ENCODE data around the gene ELFN2.

DNA sequence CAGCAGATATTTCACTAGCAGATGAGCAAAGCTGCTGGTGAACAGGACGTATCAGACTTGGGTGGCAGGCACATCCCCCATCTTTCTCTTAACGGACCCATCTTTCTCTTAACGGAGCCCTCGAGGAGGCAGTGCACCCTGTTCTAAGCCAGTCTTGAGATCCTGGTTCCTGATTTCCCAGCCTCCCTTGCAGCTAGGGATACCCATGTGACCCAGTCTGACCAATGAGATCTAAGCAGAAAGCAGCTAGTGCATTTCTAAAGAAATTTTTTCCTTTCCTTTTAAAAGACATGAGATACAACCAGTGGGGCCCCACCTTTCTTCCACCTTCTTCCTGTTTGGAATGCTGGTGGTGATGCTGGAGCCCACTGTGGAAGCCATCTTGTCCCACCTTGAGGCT, 13.6 kb upstream of the ELFN2 start:
- TF ChIP-seq, protein P1, sequence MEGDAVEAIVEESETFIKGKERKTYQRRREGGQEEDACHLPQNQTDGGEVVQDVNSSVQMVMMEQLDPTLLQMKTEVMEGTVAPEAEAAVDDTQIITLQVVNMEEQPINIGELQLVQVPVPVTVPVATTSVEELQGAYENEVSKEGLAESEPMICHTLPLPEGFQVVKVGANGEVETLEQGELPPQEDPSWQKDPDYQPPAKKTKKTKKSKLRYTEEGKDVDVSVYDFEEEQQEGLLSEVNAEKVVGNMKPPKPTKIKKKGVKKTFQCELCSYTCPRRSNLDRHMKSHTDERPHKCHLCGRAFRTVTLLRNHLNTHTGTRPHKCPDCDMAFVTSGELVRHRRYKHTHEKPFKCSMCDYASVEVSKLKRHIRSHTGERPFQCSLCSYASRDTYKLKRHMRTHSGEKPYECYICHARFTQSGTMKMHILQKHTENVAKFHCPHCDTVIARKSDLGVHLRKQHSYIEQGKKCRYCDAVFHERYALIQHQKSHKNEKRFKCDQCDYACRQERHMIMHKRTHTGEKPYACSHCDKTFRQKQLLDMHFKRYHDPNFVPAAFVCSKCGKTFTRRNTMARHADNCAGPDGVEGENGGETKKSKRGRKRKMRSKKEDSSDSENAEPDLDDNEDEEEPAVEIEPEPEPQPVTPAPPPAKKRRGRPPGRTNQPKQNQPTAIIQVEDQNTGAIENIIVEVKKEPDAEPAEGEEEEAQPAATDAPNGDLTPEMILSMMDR (conservative IDR thresholded peaks at IDR 0.05; ENCODE audit: low read length): no peak
- no peak for TF ChIP-seq EZH2phosphoT487 (IDR thresholded peaks at IDR 0.05; ENCODE audit: borderline replicate concordance)

Data from Loucy (cell line).